HG02759 (cell line): ENCODE results near the gene TBXA2R.

Source experiments
- ATAC-seq: cut with Tn5 transposase; IDR thresholded peaks from one replicate; pipeline ENCODE4 v1.9.1; 2021; ENCODE audit warnings: mild to moderate bottlenecking, moderate library complexity; ENCODE audit not compliant: unreplicated experiment

The TBXA2R gene

DNA sequence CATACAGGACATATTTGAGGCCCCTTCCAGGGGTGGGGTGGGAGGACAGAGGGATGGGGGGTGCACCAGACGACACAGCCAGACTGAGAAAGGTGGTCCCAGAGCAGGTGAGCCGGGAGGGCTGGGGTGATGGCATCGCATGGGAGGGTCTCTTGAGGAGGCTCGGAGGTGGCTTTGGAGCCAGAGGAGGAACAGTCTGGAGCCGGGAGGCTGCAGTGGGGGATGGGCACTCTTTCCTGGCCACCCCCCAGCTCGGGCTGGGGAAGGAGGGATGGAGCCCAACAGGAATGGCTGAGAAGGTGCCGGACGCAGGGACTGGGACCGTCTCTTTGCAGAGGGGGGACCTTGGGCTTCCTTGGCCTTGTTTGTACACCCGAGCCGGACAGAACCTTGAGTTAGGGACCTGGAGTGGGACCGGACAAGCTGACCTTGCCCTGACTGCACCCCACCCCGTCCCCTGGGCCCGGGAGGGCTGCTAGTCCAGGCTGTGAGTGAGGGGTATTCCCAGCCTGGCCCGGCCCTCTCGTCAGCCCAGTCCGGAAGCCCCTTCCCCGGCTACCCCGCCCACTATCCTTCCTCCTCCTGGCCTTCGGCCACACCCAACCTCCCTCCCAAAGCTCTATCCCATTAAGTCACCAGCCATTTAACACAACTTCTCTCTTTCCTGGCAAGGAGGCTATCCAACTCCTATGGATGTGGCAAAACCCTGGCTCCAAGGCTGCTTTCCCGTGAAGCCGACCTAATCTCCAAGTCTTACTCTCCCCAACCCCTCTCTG is 816 bp upstream of the TBXA2R start:
- no peak for ATAC-seq

DNA sequence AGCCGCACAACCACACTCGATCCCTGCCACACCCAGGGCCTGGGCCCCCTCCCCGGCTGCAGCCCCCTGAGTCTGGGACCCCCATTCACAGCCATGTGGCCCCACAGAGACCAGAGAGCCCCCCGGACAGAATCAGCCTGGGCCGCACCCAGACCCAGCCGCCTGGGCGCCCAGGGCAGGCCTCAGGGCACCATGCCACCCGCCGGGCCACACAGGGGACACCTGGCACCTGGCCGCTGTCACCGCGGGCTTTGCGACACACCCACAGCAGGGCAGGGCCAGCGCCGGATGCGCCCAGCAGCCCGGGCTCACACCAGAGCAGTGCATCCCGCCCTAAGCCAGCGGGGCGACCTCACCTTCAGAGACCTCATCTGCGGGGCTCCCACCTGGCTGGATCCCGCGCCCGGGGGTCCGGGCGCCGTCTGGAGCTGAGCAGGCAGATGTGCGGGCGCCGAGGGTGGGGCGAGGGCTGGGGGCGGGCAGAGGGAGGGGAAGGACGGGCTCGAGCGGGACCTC is 443 bp downstream of the TBXA2R start:
- ATAC-seq = no peak

DNA sequence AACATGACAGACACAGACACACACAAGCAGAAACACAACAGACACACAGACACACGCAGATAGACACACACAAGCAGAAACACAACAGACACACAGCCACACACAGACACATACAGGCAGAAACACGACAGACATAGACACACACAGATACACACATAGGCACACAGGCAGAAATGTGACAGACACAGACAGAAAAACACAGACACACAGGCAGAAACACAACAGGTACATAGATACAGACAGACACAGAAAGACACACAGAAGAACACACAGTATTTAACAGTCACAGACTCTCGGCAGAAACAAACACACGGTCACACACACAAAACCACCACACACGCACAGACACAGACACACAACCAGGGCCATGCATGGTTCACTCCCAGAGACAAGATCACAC is 905 bp downstream of the TBXA2R start:
- no peak for ATAC-seq

DNA sequence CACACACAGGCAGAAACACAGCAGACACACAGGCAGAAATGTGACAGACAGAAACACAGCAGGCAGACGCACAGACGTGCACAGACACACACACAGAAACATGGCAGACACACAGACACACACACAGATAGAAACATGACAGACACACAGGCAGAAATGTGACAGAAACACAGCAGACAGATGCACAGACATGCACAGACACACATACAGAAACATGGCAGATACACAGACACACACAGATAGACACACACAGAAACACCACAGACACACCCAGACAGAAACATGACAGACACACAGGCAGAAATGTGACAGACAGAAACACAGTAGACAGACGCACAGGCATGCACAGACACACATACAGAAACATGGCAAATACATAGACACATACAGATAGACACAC is 1.3 kb downstream of the TBXA2R start:
- ATAC-seq = no peak

DNA sequence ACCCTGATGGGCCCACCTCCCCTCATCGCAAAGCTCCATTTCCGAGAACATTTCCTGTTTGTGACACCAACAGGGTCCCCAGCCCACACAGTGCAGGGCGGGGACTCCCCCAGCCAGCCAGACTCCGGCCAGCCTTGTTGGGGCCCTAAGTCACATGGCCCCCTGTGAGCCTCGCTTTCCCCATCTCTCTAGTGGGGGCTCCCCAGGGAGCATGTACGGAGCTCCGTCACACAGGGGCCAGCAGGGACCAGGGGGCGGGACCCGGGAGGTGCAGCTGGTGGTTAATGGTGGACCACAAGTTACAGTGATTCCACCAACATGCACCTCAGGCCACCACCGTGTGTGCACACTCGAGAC is 1.7 kb downstream of the TBXA2R start:
- no peak for ATAC-seq

DNA sequence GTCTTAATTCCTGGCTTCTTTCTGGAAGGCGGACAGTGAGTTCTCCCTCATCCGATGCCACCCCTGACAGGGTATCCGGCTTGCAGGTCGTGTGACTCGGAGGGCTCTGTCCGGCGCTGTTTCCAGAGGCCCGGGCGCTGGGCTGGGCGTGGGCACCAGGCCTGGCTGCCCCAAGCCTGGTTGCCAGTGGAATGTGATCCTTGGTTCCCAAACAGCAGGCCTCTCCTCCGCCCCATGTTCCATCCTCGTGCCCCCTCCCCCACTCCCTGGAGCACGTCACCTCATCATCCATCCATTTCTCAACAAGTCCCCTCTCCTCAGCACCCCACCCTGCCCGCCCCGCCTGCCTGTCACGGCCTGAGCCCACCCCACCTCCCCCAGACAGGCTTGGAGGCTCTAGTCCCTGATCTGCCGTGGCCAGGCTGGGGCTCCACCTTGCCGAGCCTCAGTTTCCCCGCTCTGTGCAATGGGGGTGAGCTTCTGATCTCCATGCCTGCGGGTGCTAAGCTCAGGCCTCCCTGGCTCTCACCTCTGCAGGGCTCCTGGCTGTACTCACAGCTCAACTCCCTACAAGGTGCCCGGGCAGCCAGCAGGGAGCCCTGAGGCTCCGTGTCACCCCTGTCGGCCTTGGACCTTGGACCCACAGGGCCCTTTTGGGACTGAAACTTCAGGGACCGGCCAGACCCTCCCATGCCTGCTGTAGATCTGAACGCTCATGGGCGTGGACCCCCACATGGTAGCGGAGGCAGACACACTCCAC is 2.3 kb downstream of the TBXA2R start:
- ATAC-seq = no peak

DNA sequence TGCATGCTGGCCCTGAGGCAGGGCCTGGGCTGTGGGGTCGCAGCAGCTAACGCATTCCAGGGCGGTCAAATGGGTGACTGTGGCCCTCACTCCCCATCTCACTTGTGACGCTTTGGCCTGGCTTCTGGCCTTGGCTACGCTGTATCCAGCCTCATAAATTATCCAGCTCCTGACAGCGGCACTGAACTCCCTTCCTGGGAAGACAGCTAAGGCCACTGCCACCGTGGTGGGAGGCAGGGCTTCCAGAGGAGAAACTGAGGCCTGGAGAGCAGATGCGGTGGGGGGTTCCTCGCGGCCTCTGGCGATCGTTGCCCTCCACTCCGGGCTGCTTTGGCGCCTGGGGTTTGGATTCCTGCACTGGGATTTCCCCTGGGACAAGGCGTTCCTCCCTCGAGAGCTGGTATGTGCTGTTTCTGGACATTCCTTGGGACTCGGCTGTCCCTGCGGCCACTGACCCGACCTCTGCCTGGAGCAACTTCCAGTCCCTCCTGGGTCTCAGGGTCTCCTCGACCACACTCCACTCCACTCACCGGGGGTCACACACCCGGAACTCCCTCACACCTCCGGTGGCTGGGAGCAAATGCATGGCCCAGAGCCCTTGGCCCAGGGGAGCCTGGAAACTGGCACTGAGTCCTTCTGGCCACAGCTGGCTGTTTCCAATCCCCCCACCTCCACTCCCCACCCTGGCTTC is 3.4 kb downstream of the TBXA2R start:
- ATAC-seq = no peak

DNA sequence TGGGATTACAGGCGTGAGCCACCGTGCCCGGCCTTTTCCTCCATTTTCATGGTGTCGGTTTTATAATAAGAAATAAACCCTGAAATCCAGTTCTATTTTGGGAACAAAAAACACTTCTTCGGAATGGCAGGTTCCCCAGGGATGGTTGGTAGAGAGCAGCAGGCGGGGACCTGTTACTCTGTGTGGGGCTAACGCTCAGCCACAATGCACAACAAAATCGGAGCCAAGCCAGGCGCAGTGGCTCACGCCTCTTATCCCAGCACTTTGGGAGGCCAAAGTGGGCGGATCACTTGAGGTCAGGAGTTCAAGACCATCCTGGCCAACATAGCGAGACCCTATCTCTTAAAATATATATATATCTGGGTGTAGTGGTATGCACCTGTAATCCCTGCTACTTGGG is 5.7 kb downstream of the TBXA2R start:
- no peak for ATAC-seq

DNA sequence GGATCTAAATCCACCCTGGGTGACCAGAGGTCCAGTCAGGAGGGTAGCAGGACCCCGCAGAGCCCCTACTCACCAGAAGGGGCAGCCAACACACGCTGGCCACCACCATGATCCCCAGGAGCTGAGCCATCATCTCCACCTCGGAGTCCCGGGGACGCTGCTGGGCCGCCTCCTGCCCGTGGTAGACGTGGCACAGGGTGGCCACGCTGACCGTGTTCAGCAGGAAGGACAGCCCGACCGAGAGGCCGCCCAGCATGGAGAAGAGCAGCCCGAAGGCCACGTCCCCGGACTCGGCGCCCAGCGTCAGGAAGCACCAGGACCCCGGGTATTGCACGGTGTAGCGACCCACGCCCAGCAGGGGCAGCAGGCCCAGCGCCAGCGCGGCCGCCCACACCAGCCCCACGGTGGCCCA is 6.9 kb downstream of the TBXA2R start:
- ATAC-seq = no peak

DNA sequence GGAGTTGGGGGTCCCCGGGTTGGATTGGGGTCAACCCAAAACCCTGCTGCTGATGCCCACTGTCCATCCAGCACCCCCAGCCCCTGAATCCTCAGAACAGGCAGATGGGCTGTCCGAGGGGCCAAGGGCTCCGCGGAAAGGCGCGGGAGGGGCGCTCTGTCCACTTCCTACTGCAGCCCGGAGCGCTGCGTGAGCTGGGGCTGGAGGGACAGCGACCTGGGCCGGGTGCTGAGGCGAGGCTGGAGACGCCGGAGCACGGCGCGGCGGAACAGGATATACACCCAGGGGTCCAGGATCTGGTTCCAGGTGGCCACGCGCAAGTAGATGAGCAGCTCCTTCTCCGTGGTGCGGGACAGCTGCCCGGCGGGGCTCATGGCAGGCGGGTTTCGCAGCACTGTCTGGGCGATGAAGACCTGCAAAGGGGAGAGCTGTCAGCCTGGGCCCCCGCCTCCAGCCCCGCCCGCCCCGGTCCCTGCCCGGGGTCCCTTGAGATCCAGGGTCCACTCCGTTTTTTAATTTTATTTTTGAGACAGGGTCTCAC is 11.1 kb downstream of the TBXA2R start:
- ATAC-seq = no peak

DNA sequence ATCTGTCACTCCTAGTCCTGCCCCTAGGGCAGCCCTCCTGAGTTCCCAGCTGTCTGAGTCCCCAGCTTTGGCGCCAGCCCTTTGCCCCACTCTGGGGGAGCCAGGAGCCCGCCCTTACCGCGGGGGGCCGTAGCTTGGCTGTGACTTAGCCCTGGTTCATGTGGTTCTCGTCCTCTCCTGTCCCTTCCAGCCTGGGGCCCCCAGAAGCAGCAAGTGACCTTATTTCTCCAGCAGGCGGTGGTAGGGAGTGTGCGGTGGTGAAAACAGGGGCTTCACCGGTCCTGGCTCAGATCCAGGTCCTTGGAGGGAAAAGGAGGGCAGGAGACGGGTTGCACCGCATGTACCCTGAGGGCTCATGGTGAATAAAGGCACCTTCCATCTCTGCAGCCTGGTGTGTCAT is 13.5 kb downstream of the TBXA2R start:
- no peak for ATAC-seq

DNA sequence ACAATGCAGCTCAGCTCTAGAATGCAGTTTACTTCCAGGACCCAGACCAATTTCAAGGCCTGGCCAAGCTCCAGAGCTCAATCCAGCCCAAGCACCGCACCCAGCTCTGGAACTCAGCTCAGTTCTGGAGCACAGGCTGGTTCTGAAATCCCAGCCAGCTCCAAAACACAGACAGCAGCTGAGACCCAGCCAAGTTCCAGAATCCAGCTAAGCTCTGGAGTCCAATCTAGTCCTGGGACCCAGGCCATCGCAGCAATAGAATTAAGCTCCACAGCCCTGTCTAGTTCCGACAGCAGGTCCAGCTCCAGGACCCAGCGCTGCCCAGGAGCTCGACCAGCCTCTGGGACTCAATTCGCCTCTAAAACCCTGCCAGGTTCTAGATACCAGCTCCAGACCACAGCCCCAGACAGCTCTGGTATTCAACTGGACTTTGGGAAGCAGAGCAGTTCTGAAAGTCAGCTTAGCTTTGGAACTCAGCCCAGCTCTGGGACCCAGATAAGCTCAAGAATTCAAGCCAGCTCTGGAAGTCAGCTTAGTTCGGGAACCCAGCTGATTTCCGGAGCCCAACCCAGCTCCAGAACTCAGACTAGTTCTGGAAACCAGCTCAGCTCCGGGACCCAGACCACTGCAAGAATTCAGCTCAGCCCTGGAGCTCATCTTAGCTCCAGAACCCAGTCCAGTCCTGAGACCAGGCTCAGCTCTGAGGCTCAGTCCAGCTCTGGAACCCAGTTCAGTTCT is 14.6 kb downstream of the TBXA2R start:
- ATAC-seq = no peak

DNA sequence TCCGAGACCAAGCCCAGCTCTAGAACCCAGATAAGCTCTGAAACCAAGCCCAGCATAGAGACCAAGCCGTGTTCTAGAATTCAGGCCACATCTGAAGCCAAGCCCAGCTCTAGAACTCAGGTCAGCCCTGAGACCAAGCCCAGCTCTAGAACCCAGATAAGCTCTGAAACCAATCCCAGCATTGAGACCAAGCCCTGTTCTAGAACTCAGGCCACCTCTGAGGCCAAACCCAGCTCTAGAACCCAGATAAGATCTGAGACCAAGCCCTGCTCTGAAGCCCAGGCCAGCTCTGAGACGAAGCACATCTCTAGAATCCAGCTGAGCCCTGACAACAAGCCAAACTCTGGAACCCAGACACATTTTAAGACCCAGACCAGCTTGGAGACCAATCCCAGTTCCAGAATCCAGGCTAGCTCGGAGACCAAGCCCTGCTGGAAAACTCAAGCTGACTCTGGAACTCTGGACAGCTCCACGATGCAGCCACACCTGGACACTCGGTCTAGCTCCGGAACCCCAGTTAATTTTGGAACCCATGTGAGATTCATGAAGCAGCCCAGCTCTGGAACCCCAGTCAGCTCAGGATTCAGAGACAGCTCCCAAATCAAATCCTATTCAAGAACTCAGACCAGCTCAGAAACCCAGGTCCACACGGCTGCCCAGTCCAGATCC is 15.6 kb downstream of the TBXA2R start:
- no peak for ATAC-seq

DNA sequence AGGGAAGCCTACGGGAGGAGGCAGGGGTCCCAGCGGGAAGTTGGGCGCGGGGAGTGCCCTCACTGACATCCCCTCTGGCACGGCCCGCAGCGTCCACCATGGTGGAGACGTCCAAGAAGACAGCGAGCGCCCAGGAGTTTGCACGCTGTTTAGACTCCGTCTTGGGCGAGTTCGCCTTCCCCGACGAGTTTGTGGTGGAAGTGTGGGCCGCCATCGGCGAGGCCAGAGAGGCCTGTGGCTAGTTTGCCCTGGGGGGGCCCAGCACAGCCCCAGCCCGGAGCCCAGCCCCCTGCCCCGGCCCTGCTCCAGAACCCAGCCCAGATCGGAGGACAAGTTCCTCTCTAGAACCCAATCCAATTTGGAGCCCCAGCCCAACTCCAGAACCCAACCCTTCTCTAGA is 16.7 kb downstream of the TBXA2R start:
- no peak for ATAC-seq

DNA sequence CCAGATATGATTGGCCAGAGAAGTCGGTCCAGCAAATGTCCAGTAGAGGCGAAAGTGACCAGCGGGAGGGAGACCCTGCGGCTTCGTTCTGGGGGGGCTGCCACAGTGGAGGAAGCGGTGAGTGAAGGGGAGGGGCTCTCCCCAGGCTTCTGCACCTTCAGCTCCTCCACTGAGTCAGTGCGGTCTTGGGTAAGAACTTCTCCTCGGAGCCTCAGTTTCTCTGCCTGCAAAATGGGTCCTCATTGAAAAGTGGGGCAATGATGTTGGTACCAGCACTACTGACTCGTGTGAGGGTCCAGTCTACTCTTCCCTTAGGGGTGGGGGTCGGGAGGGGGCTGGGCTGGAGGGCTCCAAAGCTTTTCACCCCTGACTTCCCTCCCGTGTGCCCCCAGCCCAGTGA is 17.2 kb downstream of the TBXA2R start:
- no peak for ATAC-seq

DNA sequence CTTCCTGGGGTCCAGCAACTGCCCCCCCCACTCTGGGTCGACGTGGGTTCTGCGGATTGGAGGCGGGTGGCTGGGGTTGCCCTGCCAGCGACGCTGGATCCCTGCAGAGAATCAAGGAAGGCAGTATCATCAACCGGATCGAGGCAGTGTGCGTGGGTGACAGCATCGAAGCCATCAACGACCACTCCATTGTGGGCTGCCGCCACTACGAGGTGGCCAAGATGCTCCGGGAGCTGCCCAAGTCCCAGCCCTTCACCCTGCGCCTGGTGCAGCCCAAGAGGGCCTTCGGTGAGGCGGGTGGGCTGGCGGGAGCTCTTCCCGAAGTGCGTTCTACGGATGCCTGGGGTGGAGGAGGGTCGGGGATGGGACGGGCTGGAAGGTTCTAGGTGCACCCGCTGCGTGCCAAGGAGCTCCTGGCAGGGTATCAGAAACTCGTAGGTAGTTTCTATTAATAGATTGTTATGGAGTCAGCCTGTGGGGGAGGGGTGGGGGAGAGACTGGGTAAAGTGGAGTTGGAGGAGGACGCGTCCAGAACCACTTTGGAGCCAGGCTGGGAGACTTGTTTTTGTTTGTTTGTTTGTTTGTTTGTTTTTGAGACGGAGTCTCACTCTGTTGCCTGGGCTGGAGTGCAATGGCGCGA is 19.8 kb downstream of the TBXA2R start:
- no peak for ATAC-seq

DNA sequence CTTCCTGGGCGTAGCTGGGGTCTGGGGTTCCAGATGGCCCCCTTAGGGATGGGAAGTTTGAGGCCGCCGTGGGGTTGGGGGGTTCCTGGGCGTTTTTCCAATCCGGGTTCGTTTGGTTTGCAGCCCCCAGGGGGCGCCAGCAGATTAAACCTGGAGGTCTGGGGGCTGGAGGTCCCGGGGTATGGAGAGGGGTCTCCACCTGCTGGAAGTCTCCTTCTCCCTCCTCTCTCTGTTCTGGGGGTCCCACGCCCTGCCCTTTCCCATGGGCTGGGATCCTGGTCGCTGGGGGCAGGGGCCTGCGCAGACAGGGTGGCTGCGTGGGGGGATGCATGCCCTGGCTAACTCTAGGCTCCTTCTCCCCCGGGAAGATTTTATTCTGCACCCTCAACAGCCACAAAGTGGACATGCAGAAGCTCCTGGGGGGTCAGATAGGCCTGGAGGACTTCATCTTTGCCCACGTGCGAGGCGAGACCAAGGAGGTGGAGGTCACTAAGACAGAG is 20.5 kb downstream of the TBXA2R start:
- ATAC-seq = no peak

DNA sequence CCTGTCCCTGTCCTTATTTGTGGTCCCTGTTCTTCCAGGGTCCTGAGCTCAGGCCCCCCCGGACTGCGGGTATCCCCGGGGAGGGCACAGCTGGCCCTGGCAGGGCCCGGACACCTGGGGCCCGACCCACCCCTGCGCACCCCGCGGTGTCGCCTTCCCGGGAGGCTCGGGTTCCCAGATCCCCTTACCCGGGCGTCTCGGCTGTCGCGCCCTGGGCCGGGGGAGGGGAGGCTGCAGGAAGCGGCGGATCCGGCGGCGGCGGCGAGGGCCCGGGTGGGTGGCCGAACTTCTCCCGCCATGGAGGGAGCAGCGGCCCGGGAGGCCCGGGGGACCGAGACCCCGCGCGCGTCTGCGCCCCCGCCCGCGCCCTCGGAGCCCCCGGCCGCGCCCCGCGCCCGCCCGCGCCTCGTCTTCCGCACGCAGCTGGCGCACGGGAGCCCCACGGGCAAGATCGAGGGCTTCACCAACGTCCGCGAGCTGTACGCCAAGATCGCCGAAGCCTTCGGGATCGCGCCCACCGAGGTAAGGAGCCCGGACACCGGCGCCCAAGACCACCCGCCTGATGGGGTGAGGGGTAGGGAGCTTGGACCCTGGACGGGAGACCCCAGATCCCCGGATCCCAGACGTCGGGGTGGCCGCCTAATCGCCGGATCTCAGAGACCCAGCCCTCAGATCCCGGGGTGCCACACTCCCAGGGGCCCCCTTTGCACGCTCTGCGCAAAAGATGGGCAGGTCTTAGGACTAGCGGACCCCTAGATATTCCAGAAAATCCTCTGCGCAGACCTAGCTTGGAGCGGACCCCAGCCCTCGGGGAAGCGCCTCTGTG is 21.2 kb downstream of the TBXA2R start, which contains the start of gene GIPC3:
TSS of gene GIPC3 (plus strand) at position 178 of the 826 bp plus-strand sequence. CDS start at position 298, 120 bp downstream.
- no peak for ATAC-seq
